GM18526 (cell line): ENCODE data around the gene OR51E2.

ENCODE experiments used
- POLR2A ChIP-seq: IDR thresholded peaks from 3 replicates; pipeline ENCODE4 v1.6.1; 2011; ENCODE audit not compliant: insufficient read length; ENCODE audit errors: extremely low read depth

OR51E2 gene

GRCh38 chr11:4697585-4697984, at the start of gene OR51E2:
Gene OR51E2, minus strand, starts transcription at chr11:4697853. Its CDS starts 15,142 bp downstream, at chr11:4682711.
- TF ChIP-seq POLR2A, result no peak

GRCh38 chr11:4740735-4741134, 43.1 kb upstream of the OR51E2 start:
- no peak for TF ChIP-seq POLR2A

GRCh38 chr11:4727171-4727570, 29.5 kb upstream of the OR51E2 start:
- TF ChIP-seq POLR2A, result no peak

- no peak for TF ChIP-seq POLR2A
Measured at GRCh38 chr11:4714300-4714699, 16.6 kb upstream of the OR51E2 start.

- TF ChIP-seq POLR2A, result no peak
Measured at GRCh38 chr11:4713241-4713640, 15.6 kb upstream of the OR51E2 start.

- no peak for TF ChIP-seq POLR2A
Measured at GRCh38 chr11:4704790-4705334, 7.2 kb upstream of the OR51E2 start.

GRCh38 chr11:4704054-4704789, 6.6 kb upstream of the OR51E2 start, which contains the start of gene MMP26:
Gene MMP26, plus strand, starts transcription at chr11:4704784.
- no peak for TF ChIP-seq POLR2A

- no peak for TF ChIP-seq POLR2A
Measured at GRCh38 chr11:4700436-4700820, 2.8 kb upstream of the OR51E2 start.

- no peak for TF ChIP-seq POLR2A
Measured at GRCh38 chr11:4699697-4700435, 2.2 kb upstream of the OR51E2 start.

- TF ChIP-seq POLR2A, result no peak
Measured at GRCh38 chr11:4695442-4695841, 2.2 kb downstream of the OR51E2 start.

GRCh38 chr11:4684631-4685285, 12.9 kb downstream of the OR51E2 start:
- TF ChIP-seq POLR2A, result no peak

GRCh38 chr11:4682623-4683419, 14.8 kb downstream of the OR51E2 start:
- no peak for TF ChIP-seq POLR2A

- TF ChIP-seq POLR2A, result no peak
Measured at GRCh38 chr11:4680341-4680740, 17.3 kb downstream of the OR51E2 start.

- no peak for TF ChIP-seq POLR2A
Measured at GRCh38 chr11:4677948-4678347, 19.7 kb downstream of the OR51E2 start.

GRCh38 chr11:4673781-4674180, 23.9 kb downstream of the OR51E2 start:
- no peak for TF ChIP-seq POLR2A
